Sigmoid colon (tissue), 3 donors: ENCODE results near the gene HUS1B.

Experiments
- CTCF ChIP-seq, 4 experiments: fragments of 450-650 bp in 3 of 4; fragments of 200-600 bp in 1 of 4; IDR thresholded peaks; one replicate each; pipeline ENCODE4 v1.5.1; 2016 to 2019; ENCODE audit warnings: antibody characterized with exemption in 4 of 4, mild to moderate bottlenecking in 3 of 4, moderate library complexity in 2 of 4
- POLR2A ChIP-seq, 2 donors: fragments of 450-650 bp; IDR thresholded peaks; one replicate each; pipeline ENCODE4 v1.6.1; 2016; ENCODE audit warnings: antibody characterized with exemption in 2 of 2, mild to moderate bottlenecking in 2 of 2, moderate library complexity in 2 of 2

- TF ChIP-seq CTCF (IDR thresholded peaks at IDR 0.05) (no peak), POLR2A (IDR thresholded peaks at IDR 0.05) (no peak)
These were observed 14.1 kb downstream of the HUS1B start for GRCh38 chr6:642805-643204.
